HUDEP-2 (cell line): Measurements from ENCODE around the gene TMEM139.
"Not testable (repeated sequence)": the region's sequence is repeated elsewhere in the genome, so short reads cannot be mapped to it uniquely, and the experiment has no call there.

ENCODE experiments used
- DNase-seq, 76 experiments: peaks; one replicate each; lab custom pipeline; 2025; ENCODE audit not compliant: unreplicated experiment in 76 of 76; lab: John Stamatoyannopoulos, UW

The TMEM139 gene

DNA sequence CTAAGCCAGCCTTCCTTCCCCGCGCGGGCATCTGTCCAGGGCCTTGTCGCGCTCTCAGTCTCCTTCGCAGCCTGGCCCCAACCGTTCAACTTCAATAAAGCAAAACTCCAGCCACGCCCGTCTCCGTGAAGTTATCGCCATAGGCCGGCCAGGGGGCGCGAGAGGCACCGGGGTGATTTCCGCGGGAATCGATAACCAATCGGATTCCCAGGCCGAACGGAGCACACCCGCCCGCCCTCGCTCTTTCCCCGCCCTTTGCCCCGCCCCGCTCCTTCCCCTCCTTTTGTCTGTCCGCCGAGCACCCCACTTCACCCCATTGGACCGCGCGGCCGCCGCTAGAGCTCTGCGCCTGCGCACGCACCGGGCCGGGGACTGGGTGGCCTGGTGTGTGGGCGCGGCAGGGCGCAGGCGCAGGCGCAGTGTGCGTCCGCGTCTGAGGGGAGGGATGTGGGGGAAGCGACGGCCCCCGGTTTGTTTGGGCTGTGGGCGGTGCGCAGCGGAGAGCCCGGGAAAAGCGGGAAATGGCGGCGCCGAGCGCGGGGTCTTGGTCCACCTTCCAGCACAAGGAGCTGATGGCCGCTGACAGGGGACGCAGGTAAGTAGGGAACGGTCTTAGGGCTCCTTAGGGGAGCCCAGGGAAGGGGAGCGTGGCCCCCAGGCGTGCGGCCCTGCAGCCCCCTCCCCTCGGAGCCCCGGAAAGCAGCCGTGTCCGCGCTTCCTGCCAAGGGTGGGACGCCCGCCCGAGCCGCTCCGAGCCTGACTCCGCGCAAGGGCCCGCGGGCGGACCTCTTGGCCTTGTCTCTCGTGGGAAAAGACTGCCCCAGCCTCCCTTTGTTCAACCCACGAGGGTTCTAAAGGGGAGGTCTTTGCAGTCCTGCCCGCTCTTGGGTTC lies 3.4 kb downstream of the TMEM139 start, which contains the start of gene CASP2:
Gene CASP2 (plus strand): TSS at position 417 of the 892 bp plus-strand sequence. CDS start 105 bp downstream, at position 522.
- DNase-seq: peak in 75 of 76 experiments; percentile 51 to 99 (median 96)

GRCh38 chr7:143288836-143289235 lies 4.1 kb downstream of the TMEM139 start:
- DNase-seq: peak in 2 of 76 experiments; percentile 20 to 23

- DNase-seq: no peak
These were observed 4.7 kb downstream of the TMEM139 start for GRCh38 chr7:143289421-143289820.

DNA sequence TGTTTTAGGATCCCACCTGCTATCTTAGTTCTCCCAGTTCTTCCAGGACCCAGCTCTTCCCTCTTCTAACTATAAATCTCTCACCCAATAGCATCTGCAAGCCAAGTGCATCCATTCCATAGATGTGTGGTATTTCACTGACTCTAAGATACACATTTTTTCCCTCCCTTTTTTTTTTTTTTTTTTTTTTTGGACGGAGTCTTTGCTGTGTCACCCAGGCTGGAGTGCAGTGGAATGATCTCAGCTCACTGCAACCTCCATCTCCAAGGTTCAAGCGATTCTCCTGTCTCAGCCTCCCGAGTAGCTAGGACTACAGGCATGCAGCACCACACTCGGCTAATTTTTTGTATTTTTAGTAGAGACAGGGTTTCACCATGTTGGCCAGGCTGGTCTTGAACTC lies 5.1 kb downstream of the TMEM139 start:
- not testable (repeated sequence) for DNase-seq

DNA sequence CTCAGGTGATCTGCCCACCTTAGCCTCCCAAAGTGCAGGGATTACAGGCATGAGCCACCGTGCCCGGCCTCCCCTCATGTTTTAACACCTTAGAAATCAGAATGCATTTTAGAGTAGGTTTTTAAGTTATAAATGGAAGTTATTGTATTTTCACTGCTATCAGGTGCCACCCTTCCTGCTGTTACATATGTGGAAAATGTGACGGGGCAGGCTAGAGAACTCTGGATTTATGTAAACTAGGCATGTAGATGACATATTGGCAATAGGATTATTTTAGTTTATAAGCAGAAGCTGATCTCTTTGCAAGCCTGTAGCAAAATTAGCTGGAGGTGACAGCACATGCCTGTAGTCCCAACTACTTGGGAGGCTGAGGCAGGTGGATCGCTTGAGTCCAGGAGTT lies 5.5 kb downstream of the TMEM139 start:
- no peak for DNase-seq

GRCh38 chr7:143292876-143293275 lies 8.1 kb downstream of the TMEM139 start:
- DNase-seq: no peak

DNA sequence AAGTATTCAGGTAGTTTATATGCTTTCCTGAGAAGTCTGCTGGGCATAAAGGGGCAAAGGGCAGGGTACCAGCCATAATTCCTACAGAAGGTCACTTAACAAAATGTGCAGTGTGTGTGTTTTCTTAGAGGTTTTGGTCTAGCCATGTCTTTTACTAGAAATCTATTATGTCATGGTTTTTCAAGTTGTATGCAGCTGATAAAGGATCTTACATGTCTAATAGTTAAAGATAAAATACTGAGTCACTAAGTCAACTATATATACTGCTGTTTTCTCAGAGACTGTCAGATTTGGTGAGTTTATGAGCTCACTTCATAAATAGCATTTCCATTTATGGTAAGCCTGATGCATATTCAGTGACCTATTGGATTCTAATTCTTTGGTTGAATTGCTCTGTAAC lies 11.1 kb downstream of the TMEM139 start:
- no peak for DNase-seq

GRCh38 chr7:143296686-143297085 lies 11.9 kb downstream of the TMEM139 start:
- no peak for DNase-seq

DNA sequence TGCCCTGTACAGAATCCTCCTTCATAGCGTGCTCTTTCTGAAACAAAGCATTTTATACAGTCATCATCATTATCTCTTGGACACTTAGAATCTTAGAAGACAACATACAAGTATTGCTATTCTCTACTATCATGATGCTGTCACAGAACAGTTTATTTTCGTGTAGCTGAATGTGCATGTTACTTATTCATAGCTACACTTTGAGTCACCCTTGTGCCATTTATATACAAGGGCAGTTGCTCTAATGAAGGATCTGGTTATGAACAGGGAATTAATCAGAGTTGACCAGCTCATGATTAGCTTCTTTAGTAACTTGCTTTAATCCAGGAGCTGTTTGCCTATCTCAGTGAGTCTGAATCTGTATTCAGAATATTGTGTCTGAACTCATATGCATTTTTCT lies 14.6 kb downstream of the TMEM139 start:
- no peak for DNase-seq

- peak in 19 of 76 experiments; percentile 2 to 37 (median 9) for DNase-seq
These were observed 15.1 kb downstream of the TMEM139 start for GRCh38 chr7:143299840-143300239.

DNA sequence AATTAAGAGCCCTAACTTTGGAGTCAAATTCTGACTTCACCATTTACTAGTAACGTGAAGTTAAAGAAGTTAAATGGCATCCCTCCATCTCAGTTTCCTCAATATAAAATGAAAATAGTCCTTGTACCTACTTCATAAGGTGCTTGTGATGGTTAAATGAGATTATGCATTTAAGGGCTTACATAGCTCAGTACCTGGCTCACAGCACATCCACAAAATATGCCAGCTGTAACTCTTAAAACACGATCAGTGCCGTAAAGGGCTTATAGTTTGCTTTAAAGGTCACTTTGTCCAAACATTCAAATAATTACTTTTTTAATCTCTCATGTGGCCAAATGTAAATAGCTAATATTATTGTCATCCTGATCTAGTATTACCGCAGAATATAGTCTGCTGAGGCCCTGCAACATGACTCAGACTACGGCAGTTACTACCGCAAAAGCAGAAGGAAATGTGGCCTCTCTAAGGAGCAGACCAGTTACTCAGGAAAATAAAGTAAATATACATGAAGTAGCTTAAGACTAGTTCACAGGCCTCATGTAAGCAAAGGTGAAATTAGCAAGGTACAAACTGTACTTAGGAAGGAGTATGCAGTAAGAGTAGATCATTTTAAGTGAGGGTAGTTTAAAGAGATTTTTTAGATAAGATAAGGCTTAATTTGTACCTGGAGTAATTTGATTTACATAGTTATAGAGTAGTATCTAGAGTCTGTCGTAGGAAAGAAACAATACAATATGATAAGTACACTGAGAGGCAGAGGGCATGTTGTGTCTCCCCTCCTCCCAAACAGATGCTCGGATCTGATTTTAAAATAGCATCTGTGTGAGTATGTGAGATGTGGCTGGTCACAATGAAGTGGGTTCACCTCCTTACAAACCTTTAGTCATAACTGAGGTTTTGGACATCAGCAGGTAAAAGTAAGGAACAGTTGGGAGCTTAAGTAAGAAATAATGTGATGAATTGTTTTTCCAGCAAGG lies 16.5 kb downstream of the TMEM139 start:
- no peak for DNase-seq

DNA sequence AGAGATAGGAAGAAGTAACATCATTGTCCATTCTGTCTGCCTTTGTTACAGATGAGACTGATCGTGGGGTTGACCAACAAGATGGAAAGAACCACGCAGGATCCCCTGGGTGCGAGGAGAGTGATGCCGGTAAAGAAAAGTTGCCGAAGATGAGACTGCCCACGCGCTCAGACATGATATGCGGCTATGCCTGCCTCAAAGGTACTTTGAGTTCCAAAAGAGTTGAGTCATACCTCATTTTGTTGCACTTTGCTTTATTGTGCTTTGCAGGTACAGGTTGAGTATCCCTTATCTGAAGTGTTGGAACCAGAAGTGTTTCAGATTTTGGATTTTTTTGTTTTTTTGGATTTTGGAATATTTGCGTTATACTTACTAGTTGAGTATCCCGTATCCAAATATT lies 19.0 kb downstream of the TMEM139 start:
- no peak for DNase-seq

GRCh38 chr7:143304938-143305337 lies 20.2 kb downstream of the TMEM139 start:
- DNase-seq: no peak

DNA sequence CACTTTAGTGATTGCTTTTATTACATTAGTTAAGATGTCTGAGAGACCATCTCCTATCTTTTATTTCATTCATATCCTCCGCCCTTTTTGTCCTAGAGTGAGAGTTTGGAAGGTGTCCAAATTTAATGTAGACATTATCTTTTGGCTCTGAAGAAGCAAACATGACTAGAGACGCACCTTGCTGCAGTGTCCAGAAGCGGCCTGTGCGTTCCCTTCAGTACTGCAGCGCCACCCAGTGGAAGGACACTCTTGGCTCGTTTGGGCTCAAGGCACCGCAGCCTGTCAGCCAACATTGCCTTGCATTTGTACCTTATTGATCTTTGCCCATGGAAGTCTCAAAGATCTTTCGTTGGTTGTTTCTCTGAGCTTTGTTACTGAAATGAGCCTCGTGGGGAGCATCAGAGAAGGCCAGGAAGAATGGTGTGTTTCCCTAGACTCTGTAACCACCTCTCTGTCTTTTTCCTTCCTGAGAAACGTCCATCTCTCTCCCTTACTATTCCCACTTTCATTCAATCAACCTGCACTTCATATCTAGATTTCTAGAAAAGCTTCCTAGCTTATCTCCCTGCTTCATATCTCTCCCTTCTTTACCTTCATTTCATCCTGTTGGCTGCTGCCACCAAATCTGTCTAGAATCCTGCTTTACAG lies 20.8 kb downstream of the TMEM139 start:
- peak in 72 of 76 experiments; percentile 6 to 79 (median 52) for DNase-seq

- DNase-seq: no peak
These were observed 23.9 kb downstream of the TMEM139 start for GRCh38 chr7:143308632-143309031.

- no peak for DNase-seq
These were observed 29.4 kb downstream of the TMEM139 start for GRCh38 chr7:143314127-143314526.

- no peak for DNase-seq
These were observed 31.0 kb downstream of the TMEM139 start, which contains the start of gene CLCN1 for GRCh38 chr7:143315776-143316175. CLCN1 (plus strand) TSS chr7:143316111; CDS start chr7:143316213, 102 bp downstream.

GRCh38 chr7:143316492-143316891 lies 31.7 kb downstream of the TMEM139 start:
- DNase-seq: no peak

DNA sequence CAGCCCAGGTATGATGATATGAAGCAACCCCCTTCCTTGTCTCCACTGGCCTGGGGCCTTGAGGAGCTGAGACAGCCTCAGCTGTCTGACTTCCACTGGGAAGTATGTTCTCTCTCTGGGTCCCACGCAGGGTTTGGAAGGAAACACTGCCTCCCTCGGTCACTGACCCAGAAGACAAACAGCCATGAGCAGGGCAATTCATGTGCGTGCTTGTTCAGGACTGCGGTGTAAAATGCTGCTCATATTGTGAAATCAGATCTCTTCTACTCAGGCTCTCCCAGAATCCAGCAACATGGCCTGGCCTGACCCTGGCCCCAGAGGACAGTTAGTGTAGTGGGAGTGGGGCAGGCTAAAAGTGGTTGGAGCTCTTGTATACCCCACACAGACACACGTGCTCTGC lies 33.9 kb downstream of the TMEM139 start:
- no peak for DNase-seq

- DNase-seq: no peak
These were observed 35.9 kb downstream of the TMEM139 start for GRCh38 chr7:143320620-143321019.
